ENCODE results near the gene ZFAND4. TPM values are rescaled to one million over a fixed set of nuclear protein-coding genes. Genes with fewer than 3 reads are reported as not detected.
"Not testable (repeated sequence)": the region's sequence is repeated elsewhere in the genome, so short reads cannot be mapped to it uniquely, and the experiment has no call there.

ZFAND4 gene
- total and polyA plus RNA-seq, 4 donors: 3.2 to 15.7 (median 8.0) TPM

GRCh38 chr10:45654753-45655141, 17.8 kb downstream of the ZFAND4 start:
- H3K36me3 ChIP-seq (ENCODE audit: control insufficient read depth in 4 of 4, insufficient read depth in 3 of 4, low read depth in 1 of 4, low read length in 3 of 4); H3K9ac ChIP-seq (ENCODE audit: low read depth in 1 of 2, low read length in 2 of 2); H3K4me3 ChIP-seq (ENCODE audit: low read depth in 1 of 3, low read length in 3 of 3); H3K27ac ChIP-seq (ENCODE audit: low read depth in 1 of 2, low read length in 2 of 2); H3K4me1 ChIP-seq (ENCODE audit: control insufficient read depth in 4 of 4, insufficient read depth in 4 of 4, low read length in 3 of 4); DNase-seq (ENCODE audit: low spot score); H3K9me3 ChIP-seq (ENCODE audit: control insufficient read depth in 4 of 4, low read length in 3 of 4); H3K27me3 ChIP-seq (ENCODE audit: control insufficient read depth in 4 of 4, insufficient read depth in 4 of 4, low read length in 3 of 4): not testable (repeated sequence)
- peak in 1 of 2 donors; percentile 34 for TF ChIP-seq HNF4A (conservative IDR thresholded peaks at IDR 0.05)
- TF ChIP-seq FOXA2 (IDR thresholded peaks at IDR 0.05): peak; percentile 71
- 42% methylated on average over 2 of the region's 2 CpGs for WGBS

DNA sequence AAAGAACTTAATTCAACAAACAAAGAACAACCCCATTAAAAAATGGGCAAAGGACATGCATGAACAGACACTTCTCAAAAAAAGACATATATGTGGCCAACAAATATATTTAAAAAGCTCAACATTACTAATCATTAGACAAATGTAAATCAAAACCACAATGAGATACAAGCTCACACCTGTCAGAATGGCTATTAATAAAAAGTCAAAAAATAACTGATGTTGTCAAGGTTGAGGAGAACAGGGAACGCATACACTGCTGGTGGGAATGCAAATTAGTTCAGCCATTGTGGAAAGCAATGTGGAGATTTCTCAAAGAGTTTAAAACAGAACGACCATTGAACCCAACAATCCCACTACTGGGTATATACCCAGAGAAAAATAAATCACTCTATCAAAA, 19.1 kb downstream of the ZFAND4 start:
- H3K4me1 ChIP-seq (ENCODE audit: control insufficient read depth in 4 of 4, insufficient read depth in 4 of 4, low read length in 3 of 4): peaks cover 0 to 19% (median 13%) of the 10 kb centered on the region in 4 donors
- 93% methylated on average over 2 of the region's 2 CpGs for WGBS

More for the DNA sequence above, 19.1 kb downstream of the ZFAND4 start:
- H3K4me3 ChIP-seq (ENCODE audit: low read depth in 1 of 3, low read length in 3 of 3): no peak overlapping the region
- TF ChIP-seq GABPA (IDR thresholded peaks at IDR 0.05 in 1 of 2, conservative IDR thresholded peaks at IDR 0.05 in 1 of 2) (no peak), EGR1 (IDR thresholded peaks at IDR 0.05; ENCODE audit: low read depth in 2 of 2) (no peak), JUND (IDR thresholded peaks at IDR 0.05) (no peak), MAX (IDR thresholded peaks at IDR 0.05) (no peak), HNF4A (conservative IDR thresholded peaks at IDR 0.05) (no peak), TAF1 (conservative IDR thresholded peaks at IDR 0.05) (no peak), ZBTB33 (IDR thresholded peaks at IDR 0.05) (no peak), SP1 (IDR thresholded peaks at IDR 0.05) (no peak), RXRA (IDR thresholded peaks at IDR 0.05) (no peak), ATF3 (IDR thresholded peaks at IDR 0.05) (no peak), NR2F2 (IDR thresholded peaks at IDR 0.05) (no peak), FOXA2 (IDR thresholded peaks at IDR 0.05) (no peak), HNF4G (IDR thresholded peaks at IDR 0.05) (no peak), FOXA1 (IDR thresholded peaks at IDR 0.05) (no peak), RAD21 (IDR thresholded peaks at IDR 0.05) (no peak), REST (IDR thresholded peaks at IDR 0.05) (no peak)
- no peak overlapping the region for H3K9ac ChIP-seq (ENCODE audit: low read depth in 1 of 2, low read length in 2 of 2)
- H3K27ac ChIP-seq (ENCODE audit: low read depth in 1 of 2, low read length in 2 of 2): no peak overlapping the region
- peaks cover 0 to 2% (median 0%) of the 10 kb centered on the region in 4 donors for H3K36me3 ChIP-seq (ENCODE audit: control insufficient read depth in 4 of 4, insufficient read depth in 3 of 4, low read depth in 1 of 4, low read length in 3 of 4)
- no peaks in the 10 kb centered on the region for H3K27me3 ChIP-seq (ENCODE audit: control insufficient read depth in 4 of 4, insufficient read depth in 4 of 4, low read length in 3 of 4)
- no peaks in the 10 kb centered on the region for H3K9me3 ChIP-seq (ENCODE audit: control insufficient read depth in 4 of 4, low read length in 3 of 4)
- no peak for DNase-seq (ENCODE audit: low spot score)

Measured in liver (tissue), 9 donors.